Fibroblast of mammary gland (primary cell): ENCODE measurements around the gene VWC2.

Experiments used
- DNase-seq: peaks from one replicate; pipeline ENCODE4 v3.0.0-alpha.2; 2010; ENCODE audit warnings: low read depth
- H3K4me3 ChIP-seq: 2 replicates; pipeline ENCODE4 v1.5.1; 2011; ENCODE audit warnings: low read depth, mild to moderate bottlenecking, low read length, moderate library complexity; ENCODE audit not compliant: control insufficient read depth
- TF ChIP-seq, protein P1 (sequence below): conservative IDR thresholded peaks from 2 replicates; pipeline ENCODE4 v1.5.1; 2011; ENCODE audit warnings: low read depth, low read length, inconsistent platforms; ENCODE audit not compliant: control insufficient read depth, insufficient read depth

The VWC2 gene

DNA sequence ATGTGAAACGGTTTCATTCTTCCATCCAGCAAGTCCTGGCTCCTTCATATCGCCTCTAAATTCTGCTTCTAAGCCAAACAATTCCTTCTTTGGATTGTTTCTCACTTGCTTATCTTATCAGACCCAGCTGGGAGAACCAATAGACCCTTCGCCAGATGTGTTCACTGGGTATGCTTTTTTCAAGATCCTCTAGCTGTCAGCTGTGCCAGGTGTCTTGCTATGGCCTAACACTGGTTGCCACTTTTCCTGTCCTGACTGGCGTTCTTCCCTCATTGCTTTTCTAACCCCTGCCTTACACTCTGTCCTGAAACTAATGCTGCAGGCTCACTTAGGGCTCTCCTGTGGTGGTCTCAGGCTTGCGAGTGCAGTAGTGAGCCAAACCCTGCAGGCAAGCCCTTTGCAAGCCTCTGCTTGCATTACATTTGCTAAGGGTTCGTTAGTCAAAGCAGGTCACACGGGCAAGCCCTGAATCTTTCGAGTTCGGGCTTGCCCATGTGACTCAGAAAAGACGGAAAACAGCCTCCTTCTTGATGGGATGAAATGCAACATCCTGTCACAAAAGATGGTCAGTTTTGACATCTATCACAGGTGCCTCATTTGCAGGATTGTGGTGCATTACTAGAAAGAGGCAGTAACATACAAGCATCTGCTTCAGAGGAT is 92.8 kb downstream of the VWC2 start:
- DNase-seq, result no peak
- TF ChIP-seq, protein P1, sequence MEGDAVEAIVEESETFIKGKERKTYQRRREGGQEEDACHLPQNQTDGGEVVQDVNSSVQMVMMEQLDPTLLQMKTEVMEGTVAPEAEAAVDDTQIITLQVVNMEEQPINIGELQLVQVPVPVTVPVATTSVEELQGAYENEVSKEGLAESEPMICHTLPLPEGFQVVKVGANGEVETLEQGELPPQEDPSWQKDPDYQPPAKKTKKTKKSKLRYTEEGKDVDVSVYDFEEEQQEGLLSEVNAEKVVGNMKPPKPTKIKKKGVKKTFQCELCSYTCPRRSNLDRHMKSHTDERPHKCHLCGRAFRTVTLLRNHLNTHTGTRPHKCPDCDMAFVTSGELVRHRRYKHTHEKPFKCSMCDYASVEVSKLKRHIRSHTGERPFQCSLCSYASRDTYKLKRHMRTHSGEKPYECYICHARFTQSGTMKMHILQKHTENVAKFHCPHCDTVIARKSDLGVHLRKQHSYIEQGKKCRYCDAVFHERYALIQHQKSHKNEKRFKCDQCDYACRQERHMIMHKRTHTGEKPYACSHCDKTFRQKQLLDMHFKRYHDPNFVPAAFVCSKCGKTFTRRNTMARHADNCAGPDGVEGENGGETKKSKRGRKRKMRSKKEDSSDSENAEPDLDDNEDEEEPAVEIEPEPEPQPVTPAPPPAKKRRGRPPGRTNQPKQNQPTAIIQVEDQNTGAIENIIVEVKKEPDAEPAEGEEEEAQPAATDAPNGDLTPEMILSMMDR, result no peak
- H3K4me3 ChIP-seq, result no peak overlapping the region

GRCh38 chr7:49866910-49867309 is 93.5 kb downstream of the VWC2 start:
- no peak for DNase-seq
- H3K4me3 ChIP-seq, result no peak overlapping the region
- TF ChIP-seq, protein P1, result no peak

- TF ChIP-seq, protein P1, result no peak
- no peak overlapping the region for H3K4me3 ChIP-seq
- DNase-seq, result no peak
Measured at GRCh38 chr7:49873420-49873819, 100.0 kb downstream of the VWC2 start.

GRCh38 chr7:49875336-49875735 is 101.9 kb downstream of the VWC2 start:
- TF ChIP-seq, protein P1, result no peak
- no peak overlapping the region for H3K4me3 ChIP-seq
- no peak for DNase-seq

GRCh38 chr7:49876202-49876601 is 102.8 kb downstream of the VWC2 start:
- no peak for DNase-seq
- no peak overlapping the region for H3K4me3 ChIP-seq
- TF ChIP-seq, protein P1, result no peak

DNA sequence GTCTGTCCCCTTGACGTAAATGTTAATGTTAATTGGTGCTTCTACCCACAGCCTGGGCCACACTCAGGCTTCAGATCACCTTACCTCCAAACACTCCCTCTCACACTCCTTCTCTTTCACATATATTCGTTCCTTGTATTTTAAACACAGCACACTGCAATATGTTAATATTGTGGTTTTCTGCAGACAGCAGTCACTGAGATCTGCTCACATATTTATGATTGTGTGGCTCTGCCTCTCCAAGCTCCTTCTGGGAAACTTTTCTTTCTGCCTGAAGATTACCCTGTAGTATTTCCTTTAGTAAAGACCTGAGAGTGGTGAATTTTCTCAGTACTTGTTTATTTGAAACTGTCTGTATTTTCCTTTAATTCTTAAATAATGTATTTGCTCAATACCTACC is 104.7 kb downstream of the VWC2 start:
- no peak overlapping the region for H3K4me3 ChIP-seq
- TF ChIP-seq, protein P1, result no peak
- DNase-seq, result no peak

- no peak for DNase-seq
- H3K4me3 ChIP-seq, result no peak overlapping the region
- TF ChIP-seq, protein P1, result no peak
Measured at GRCh38 chr7:49878627-49879026, 105.2 kb downstream of the VWC2 start.
